SHP77 (cell line): ENCODE measurements around the gene PHOSPHO1.
"Not testable (repeated sequence)": the region's sequence is repeated elsewhere in the genome, so short reads cannot be mapped to it uniquely, and the experiment has no call there.

Source experiments
- DNase-seq, 2 experiments: peaks; one replicate each; lab custom pipeline; 2025; lab: John Stamatoyannopoulos, UW

PHOSPHO1 gene

DNA sequence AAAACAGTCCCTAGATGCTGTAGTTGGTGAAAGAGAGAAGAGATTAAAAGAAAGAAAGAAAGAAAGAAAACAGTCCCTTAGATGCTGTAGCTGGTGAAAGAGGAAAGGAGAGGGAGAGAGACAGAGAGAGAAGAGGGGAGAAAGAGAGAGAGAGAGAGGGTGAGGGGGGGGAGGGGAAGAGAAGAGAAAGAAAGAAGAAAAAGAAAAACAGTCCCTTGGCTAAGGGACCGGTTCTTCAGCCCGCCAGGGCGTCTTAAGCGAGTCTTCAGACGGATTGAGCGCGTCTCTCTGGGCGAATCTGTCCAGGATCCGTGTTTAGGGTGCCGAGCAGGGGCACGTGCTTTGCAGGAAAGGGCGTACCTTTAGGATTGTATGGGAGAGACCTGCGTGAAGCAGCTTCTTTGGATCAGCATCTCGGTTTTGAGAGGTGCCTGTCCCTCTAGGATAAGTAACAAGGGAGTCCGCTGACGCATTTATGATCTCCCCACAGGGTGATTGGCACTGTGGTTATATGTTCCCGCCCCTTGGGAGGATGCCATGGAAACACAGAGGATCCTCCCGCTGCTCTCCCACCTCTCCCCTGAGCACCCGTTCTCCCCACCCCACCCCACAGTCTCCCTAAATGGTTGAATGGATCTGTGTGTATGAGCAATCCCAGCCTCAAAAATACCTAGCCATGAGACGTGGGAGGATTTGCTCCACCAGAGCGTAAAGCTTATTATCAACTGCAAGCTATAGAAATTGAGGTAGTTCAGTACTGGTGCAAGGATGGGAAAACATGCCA lies 36.9 kb downstream of the PHOSPHO1 start:
- DNase-seq, result peak; percentile 9 to 41

DNA sequence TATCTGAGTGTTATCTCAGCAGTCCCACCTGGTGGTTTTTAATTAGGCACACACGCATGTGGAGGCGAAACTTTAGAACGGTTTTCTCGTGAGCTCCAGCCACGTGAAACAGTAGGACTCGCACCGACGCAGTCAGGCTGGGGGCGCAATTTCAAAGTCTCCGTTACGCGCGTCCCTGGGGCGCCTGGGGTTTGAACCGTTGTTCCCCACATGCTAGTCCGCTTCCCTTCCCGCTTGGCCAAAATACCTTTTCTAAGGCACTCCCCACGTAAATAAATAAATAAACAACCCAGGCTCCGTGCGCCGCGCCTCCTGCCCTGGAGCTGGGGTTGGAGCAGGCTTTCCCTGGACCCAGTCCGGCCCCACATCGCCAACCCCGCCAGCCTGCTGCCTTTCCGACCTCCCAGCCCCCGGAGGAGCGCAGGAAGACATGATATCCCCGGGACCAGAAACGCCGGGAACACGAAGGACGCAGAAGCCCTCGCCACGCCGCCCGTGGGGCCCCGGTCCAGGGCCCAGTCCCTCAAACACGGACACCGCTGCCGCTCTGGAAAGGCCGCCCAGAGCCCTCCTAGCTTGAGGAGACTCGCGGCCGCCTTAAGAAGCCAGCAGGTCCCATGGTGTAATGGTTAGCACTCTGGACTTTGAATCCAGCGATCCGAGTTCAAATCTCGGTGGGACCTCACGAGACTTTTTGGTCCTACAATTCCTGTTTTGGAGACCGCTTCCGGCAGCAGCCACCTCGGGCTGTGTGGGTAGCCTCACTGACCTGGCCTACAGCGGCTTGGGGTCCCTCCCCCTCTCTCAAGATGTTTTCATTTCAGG lies 38.5 kb downstream of the PHOSPHO1 start:
- peak; percentile 97 to 98 for DNase-seq

GRCh38 chr17:49191409-49191916 lies 39.1 kb downstream of the PHOSPHO1 start:
- peak in 1 of 2 experiments; percentile 76 for DNase-seq

- DNase-seq, result peak in 1 of 2 experiments; percentile 20
Observed at GRCh38 chr17:49190932-49191331, 39.7 kb downstream of the PHOSPHO1 start.

DNA sequence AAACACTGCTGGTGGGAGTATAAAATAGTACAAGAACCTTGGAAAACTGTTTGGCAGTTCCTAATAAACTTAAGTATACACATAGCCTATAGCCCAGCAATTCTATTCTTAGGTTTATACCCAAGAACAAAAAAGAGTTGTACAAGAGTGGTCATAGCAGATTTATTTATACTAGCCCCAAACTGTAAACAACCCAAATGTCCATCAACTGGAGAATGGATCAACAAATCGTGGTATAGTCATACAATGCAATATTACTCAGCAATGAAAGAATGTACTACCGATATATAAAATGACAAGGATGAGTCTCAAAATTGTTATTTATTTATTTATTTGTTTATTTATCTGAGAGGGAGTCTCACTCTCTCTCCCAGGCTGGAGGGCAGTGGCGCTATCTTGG lies 43.3 kb downstream of the PHOSPHO1 start:
- DNase-seq, result no peak

- DNase-seq, result not testable (repeated sequence)
Observed at GRCh38 chr17:49185381-49185780, 45.2 kb downstream of the PHOSPHO1 start.

DNA sequence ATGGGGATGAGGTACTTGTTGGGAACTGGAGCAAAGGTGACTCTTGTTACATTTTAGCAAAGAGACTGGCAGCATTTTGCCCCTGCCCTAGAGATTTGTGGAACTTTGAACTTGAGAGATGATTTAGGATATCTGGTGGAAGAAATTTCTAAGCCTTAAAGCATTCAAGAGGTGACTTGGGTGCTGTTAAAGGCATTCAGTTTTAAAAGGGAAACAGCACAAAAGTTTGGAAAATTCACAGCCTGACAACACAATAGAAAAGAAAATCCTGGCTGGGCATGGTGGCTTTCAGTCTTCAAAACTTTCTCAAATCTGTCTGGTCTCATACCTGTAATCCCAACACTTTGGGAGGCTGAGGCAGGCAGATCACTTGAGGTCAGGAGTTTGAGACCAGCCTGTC lies 46.1 kb downstream of the PHOSPHO1 start:
- DNase-seq, result not testable (repeated sequence)

GRCh38 chr17:49183801-49184200 lies 46.8 kb downstream of the PHOSPHO1 start:
- no peak for DNase-seq

DNA sequence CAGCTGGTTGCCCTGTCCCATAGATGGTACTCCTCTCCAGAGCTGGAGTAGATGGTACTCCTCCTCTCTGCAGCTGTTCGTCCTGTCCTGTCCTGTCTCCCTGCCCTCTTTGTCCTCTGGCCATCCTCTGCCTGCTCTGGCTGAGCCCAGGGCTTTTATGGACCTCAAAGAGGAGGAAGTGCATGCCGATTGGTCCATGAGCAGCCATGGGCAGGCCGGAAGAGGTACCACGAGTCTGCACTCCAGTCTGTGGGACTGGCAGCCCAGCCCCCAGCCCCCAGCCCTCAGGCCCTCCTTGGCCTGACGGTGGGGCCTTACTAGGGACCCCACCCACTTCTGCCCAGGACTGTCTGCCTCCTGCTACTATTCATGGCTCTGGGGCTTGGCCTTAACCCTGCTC lies 47.2 kb downstream of the PHOSPHO1 start:
- DNase-seq, result no peak

DNA sequence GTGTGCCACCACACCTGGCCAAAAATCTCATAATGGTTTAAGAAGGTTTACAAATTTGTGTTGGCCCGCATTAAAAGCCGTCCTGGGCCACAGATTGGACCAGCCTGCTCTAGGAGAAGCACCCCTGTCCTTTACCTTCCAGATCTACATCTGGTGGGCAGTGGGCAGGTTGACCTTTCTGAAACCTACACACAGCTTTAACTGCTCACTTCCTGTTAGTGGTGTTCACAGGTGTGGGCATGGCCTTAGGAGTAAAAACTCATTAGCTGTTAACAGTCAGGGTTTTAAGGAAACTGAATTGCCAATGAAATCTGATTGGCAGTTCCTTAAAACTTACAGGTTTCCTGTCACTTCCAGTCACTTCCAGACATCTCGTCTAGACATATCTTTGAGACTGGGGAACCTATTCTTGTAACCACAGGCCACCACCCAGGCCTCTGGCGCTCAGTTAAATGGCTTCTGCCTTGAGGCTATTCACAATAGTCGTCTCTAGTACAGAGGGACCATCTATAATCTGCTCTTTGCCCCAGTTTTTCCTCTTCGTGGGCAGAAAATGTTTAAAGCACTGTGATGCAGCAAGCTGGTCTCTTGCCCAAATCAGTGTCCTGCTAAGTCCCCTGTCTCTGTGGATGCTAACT lies 49.5 kb downstream of the PHOSPHO1 start:
- DNase-seq, result no peak

DNA sequence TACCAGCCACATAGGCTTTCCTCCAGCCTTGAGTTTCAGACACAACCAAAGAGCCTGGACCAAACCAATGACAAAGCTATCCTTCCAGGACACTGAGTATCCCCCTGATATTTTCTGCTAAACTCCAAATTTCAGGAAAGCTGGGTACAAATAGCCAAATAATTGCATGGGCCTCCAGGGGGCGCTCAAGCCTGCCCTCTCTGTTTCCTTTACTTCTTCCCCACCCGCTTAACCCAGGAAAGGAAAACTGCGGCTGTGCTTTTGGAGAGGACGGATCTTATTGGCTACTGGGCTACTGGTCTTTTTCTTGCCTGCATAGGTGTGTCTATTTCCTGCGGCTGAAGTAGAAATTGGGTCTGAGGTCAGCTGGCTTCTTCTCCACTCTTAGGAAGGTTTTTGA lies 50.3 kb downstream of the PHOSPHO1 start:
- DNase-seq, result peak; percentile 44 to 52

GRCh38 chr17:49175978-49176377 lies 54.6 kb downstream of the PHOSPHO1 start:
- not testable (repeated sequence) for DNase-seq
